Spleen (tissue), 11 donors: Measurements from ENCODE around the gene C17orf107. TPM values are rescaled to one million over a fixed set of nuclear protein-coding genes. Genes with fewer than 3 reads are reported as not detected.

ENCODE experiments used
- DNase-seq: peaks from one replicate; pipeline ENCODE4 v3.0.0-alpha.2; 2020
- H3K27ac ChIP-seq, 8 donors: fragments of 200-600 bp; sonication (generic) in 7 of 8; 1 replicate in 4 of 8; 2 replicates in 4 of 8; pipeline versions ENCODE4 v1.5.0 to v1.8.0; 2016 to 2021; ENCODE audit warnings: inconsistent platforms in 4 of 8, mild to moderate bottlenecking in 4 of 8, moderate library complexity in 1 of 8
- H3K27me3 ChIP-seq, 7 donors: fragments of 200-600 bp; sonication (generic) in 6 of 7; replicated peaks in 1 of 7; 1 replicate in 4 of 7; 2 replicates in 3 of 7; pipeline versions ENCODE4 v1.5.0 to v1.8.0; 2016 to 2021; ENCODE audit warnings: inconsistent platforms in 3 of 7, mild to moderate bottlenecking in 1 of 7
- H3K36me3 ChIP-seq, 6 donors: fragments of 200-600 bp; sonication (generic) in 5 of 6; 1 replicate in 4 of 6; 2 replicates in 2 of 6; pipeline versions ENCODE4 v1.5.0 to v1.8.0; 2016 to 2021; ENCODE audit warnings: inconsistent platforms in 2 of 6
- H3K4me1 ChIP-seq, 6 donors: fragments of 200-600 bp; sonication (generic) in 5 of 6; 1 replicate in 3 of 6; 2 replicates in 3 of 6; pipeline versions ENCODE4 v1.5.0 to v1.8.0; 2016 to 2021; ENCODE audit warnings: inconsistent platforms in 3 of 6
- H3K4me3 ChIP-seq, 8 donors: fragments of 200-600 bp; sonication (generic) in 7 of 8; 1 replicate in 4 of 8; 2 replicates in 4 of 8; pipeline versions ENCODE4 v1.5.0 to v1.8.0; 2016 to 2021; ENCODE audit warnings: inconsistent platforms in 4 of 8, mild to moderate bottlenecking in 4 of 8, moderate library complexity in 2 of 8
- H3K9me3 ChIP-seq, 8 donors: fragments of 200-600 bp; sonication (generic) in 7 of 8; 1 replicate in 4 of 8; 2 replicates in 4 of 8; pipeline versions ENCODE4 v1.5.0 to v1.8.0; 2016 to 2021; ENCODE audit warnings: inconsistent platforms in 4 of 8
- POLR2A ChIP-seq, 3 donors: fragments of 450-650 bp; IDR thresholded peaks; one replicate each; pipeline ENCODE4 v1.5.1; 2017; ENCODE audit warnings: antibody characterized with exemption in 3 of 3, mild to moderate bottlenecking in 1 of 3
- POLR2AphosphoS5 ChIP-seq, 3 donors: sonication (generic); formaldehyde crosslinking; IDR thresholded peaks; one replicate each; pipeline ENCODE4 v1.5.1; 2017; ENCODE audit warnings: antibody characterized with exemption in 3 of 3
- WGBS, 5 donors: extraction: QIAGEN DNeasy Blood & Tissue Kit in 3 of 5; methylation state at CpG; one replicate each; pipeline versions ENCODE4 v1.1.5 to v1.1.7; 2013 to 2018; 5-methylcytosine and 5-hydroxymethylcytosine counted together
- intact Hi-C: fragments of 100-400 bp; cut with DNase I; formaldehyde crosslinking; loops from one replicate; pipeline ENCODE4 v1.15.0; 2023; ENCODE audit warnings: low total_unique reads
- polyA plus RNA-seq, 3 donors: library from polyadenylated mRNA; stranded (reverse); fragments of 200-250 nt; gene quantifications; one replicate each; pipeline ENCODE4 v1.2.1, GENCODE V29; 2013
- total RNA-seq, 7 donors: library from RNA; depleted of rRNA in 3 of 7; stranded (reverse); fragments of >200 nt in 3 of 7; fragmentation: NEBNext Ultra II Directional in 4 of 7; extraction: Animal tissue kit (Norgen Biotek cat#: 25700) in 4 of 7; gene quantifications; one replicate each; pipeline versions ENCODE4 v1.1.0 to v1.2.1, GENCODE V29; 2016 to 2021
- TF ChIP-seq, protein P1 (sequence below), 11 experiments: fragments of 200-600 bp in 7 of 11; fragments of 450-650 bp in 4 of 11; sonication (generic) in 4 of 11; IDR thresholded peaks in 8 of 11; conservative IDR thresholded peaks in 3 of 11; 1 replicate in 7 of 11; 2 replicates in 4 of 11; pipeline versions ENCODE4 v1.4.0 to v1.8.0; 2016 to 2021; ENCODE audit warnings: antibody characterized with exemption in 11 of 11, inconsistent platforms in 4 of 11, mild to moderate bottlenecking in 1 of 11
- donor health status: healthy with polysubstance abuse.
- donor health status: DM: no; HTN: no; CAD: no; lungs with moderate emphysema.
- donor health status: DM: no; HTN: no; CAD: no.
- donor health status: Bipolar disorder and iron deficiency.
- donor health status: healthy.
- donor health status: DM: no; HTN: no; CAD: no.
- donor health status: DM: yes; HTN: yes; CAD: no.

Gene C17orf107
- total and polyA plus RNA-seq, 10 donors, result 0.15 to 4.1 (median 2.2) TPM

DNA sequence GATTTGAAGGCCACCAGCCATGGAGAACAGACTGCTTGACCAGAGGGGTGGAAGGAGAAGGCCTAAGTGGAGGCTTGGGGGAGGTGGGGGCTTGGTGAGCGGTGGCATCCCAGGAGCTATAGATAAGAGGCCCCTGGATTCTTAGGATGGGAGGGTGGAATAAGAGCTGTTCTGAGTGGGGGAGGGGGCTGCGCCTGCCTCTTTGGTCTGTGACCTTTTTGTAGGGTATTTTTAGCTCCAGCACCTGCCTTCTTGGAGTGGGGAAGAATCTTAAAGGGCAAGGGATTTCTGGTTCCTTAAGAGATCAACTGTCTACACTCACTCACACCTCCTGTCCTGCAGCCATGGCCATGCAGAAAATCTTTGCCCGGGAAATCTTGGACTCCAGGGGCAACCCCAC, 52.1 kb downstream of the C17orf107 start:
- no peaks in the 10 kb centered on the region for H3K9me3 ChIP-seq
- no peak for TF ChIP-seq POLR2AphosphoS5 (IDR thresholded peaks at IDR 0.05)
- TF ChIP-seq POLR2A (IDR thresholded peaks at IDR 0.05), result no peak
- TF ChIP-seq, protein P1, sequence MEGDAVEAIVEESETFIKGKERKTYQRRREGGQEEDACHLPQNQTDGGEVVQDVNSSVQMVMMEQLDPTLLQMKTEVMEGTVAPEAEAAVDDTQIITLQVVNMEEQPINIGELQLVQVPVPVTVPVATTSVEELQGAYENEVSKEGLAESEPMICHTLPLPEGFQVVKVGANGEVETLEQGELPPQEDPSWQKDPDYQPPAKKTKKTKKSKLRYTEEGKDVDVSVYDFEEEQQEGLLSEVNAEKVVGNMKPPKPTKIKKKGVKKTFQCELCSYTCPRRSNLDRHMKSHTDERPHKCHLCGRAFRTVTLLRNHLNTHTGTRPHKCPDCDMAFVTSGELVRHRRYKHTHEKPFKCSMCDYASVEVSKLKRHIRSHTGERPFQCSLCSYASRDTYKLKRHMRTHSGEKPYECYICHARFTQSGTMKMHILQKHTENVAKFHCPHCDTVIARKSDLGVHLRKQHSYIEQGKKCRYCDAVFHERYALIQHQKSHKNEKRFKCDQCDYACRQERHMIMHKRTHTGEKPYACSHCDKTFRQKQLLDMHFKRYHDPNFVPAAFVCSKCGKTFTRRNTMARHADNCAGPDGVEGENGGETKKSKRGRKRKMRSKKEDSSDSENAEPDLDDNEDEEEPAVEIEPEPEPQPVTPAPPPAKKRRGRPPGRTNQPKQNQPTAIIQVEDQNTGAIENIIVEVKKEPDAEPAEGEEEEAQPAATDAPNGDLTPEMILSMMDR (IDR thresholded peaks at IDR 0.05 in 8 of 11, conservative IDR thresholded peaks at IDR 0.05 in 3 of 11), result no peak
- peaks cover 12 to 41% (median 24%) of the 10 kb centered on the region in 6 donors for H3K4me1 ChIP-seq
- WGBS, 5 donors, result 82 to 100% (median 90%) methylated on average over 3 of the region's 3 CpGs
- no peak for DNase-seq
- no peaks in the 10 kb centered on the region for H3K27me3 ChIP-seq
- no peak overlapping the region for H3K4me3 ChIP-seq
- intact Hi-C loops, result no loop called here
- H3K36me3 ChIP-seq, result peaks cover 0 to 8% (median 4%) of the 10 kb centered on the region in 6 donors
- no peak overlapping the region for H3K27ac ChIP-seq

Other genes with a start within 250 kb of the C17orf107 start
- 10 to 100 TPM; 21.7 to 67.6 (median 43.9) TPM for gene PELP1, start 195.4 kb upstream of the C17orf107 start, total RNA-seq
- 10 to 100 TPM; 15.7 to 34.9 (median 25.8) TPM for gene PELP1, start 195.4 kb upstream of the C17orf107 start, polyA plus RNA-seq
- gene ARRB2, start 188.9 kb upstream of the C17orf107 start, total RNA-seq, result 100 to 1,000 TPM; 117 to 416 (median 226) TPM
- 100 to 1,000 TPM in 2 of 3 donors, 10 to 100 TPM in 1; 61.4 to 127 (median 120) TPM for gene ARRB2, start 188.9 kb upstream of the C17orf107 start, polyA plus RNA-seq
- 10 to 100 TPM; 17.1 to 42.7 (median 22.3) TPM for gene MED11, start 168.1 kb upstream of the C17orf107 start, total RNA-seq
- gene MED11, start 168.1 kb upstream of the C17orf107 start, polyA plus RNA-seq, result 10 to 100 TPM; 42.9 to 47.1 (median 43.8) TPM
- 10 to 100 TPM in 1 of 7 donors, 1 to 10 TPM in 6; 3.8 to 11.5 (median 5.2) TPM for gene ZMYND15, start 159.7 kb upstream of the C17orf107 start, total RNA-seq
- 1 to 10 TPM; 1.8 to 3.1 (median 2.2) TPM for gene ZMYND15, start 159.7 kb upstream of the C17orf107 start, polyA plus RNA-seq
- 100 to 1,000 TPM in 1 of 7 donors, 10 to 100 TPM in 6; 45.5 to 104 (median 70.5) TPM for gene CXCL16, start 159.6 kb upstream of the C17orf107 start, total RNA-seq
- gene CXCL16, start 159.6 kb upstream of the C17orf107 start, polyA plus RNA-seq, result 10 to 100 TPM; 11.5 to 29.0 (median 17.2) TPM
- gene TM4SF5, start 127.7 kb upstream of the C17orf107 start, total RNA-seq, result not detected
- gene TM4SF5, start 127.7 kb upstream of the C17orf107 start, polyA plus RNA-seq, result not detected
- 10 to 100 TPM in 5 of 7 donors, 1 to 10 TPM in 2; 5.8 to 74.3 (median 16.5) TPM for gene VMO1, start 113.2 kb upstream of the C17orf107 start, total RNA-seq
- 10 to 100 TPM in 1 of 3 donors, 1 to 10 TPM in 2; 5.0 to 10.9 (median 8.4) TPM for gene VMO1, start 113.2 kb upstream of the C17orf107 start, polyA plus RNA-seq
- not detected for gene GLTPD2, start 110.6 kb upstream of the C17orf107 start, total RNA-seq
- under 1 TPM in 1 of 3 donors, not detected in 2; 0.06 TPM for gene GLTPD2, start 110.6 kb upstream of the C17orf107 start, polyA plus RNA-seq
- 100 to 1,000 TPM in 1 of 7 donors, 10 to 100 TPM in 6; 72.9 to 143 (median 84.0) TPM for gene PSMB6, start 103.4 kb upstream of the C17orf107 start, total RNA-seq
- gene PSMB6, start 103.4 kb upstream of the C17orf107 start, polyA plus RNA-seq, result 100 to 1,000 TPM; 106 to 161 (median 124) TPM
- 10 to 100 TPM; 19.5 to 42.0 (median 37.4) TPM for gene PLD2, start 92.4 kb upstream of the C17orf107 start, total RNA-seq
- gene PLD2, start 92.4 kb upstream of the C17orf107 start, polyA plus RNA-seq, result 10 to 100 TPM in 2 of 3 donors, 1 to 10 TPM in 1; 6.0 to 14.1 (median 13.6) TPM
- gene MINK1, start 66.2 kb upstream of the C17orf107 start, total RNA-seq, result 100 to 1,000 TPM in 3 of 7 donors, 10 to 100 TPM in 4; 59.9 to 129 (median 92.2) TPM
- gene MINK1, start 66.2 kb upstream of the C17orf107 start, polyA plus RNA-seq, result 10 to 100 TPM; 15.9 to 52.4 (median 28.4) TPM
- gene CHRNE, start 3.6 kb downstream of the C17orf107 start, total RNA-seq, result 1 to 10 TPM in 4 of 7 donors, under 1 TPM in 3; 0.33 to 3.0 (median 1.9) TPM
- 1 to 10 TPM; 1.2 to 1.4 (median 1.3) TPM for gene CHRNE, start 3.6 kb downstream of the C17orf107 start, polyA plus RNA-seq
- 1 to 10 TPM; 1.8 to 6.1 (median 3.0) TPM for gene GP1BA, start 32.7 kb downstream of the C17orf107 start, total RNA-seq
- 1 to 10 TPM; 2.0 to 2.9 (median 2.8) TPM for gene GP1BA, start 32.7 kb downstream of the C17orf107 start, polyA plus RNA-seq
- gene SLC25A11, start 40.5 kb downstream of the C17orf107 start, total RNA-seq, result 10 to 100 TPM; 37.2 to 61.0 (median 42.9) TPM
- 10 to 100 TPM; 22.1 to 52.6 (median 32.3) TPM for gene SLC25A11, start 40.5 kb downstream of the C17orf107 start, polyA plus RNA-seq
- 100 to 1,000 TPM in 1 of 7 donors, 10 to 100 TPM in 6; 57.6 to 109 (median 78.6) TPM for gene RNF167, start 40.7 kb downstream of the C17orf107 start, total RNA-seq
- 100 to 1,000 TPM in 2 of 3 donors, 10 to 100 TPM in 1; 96.4 to 146 (median 129) TPM for gene RNF167, start 40.7 kb downstream of the C17orf107 start, polyA plus RNA-seq
- gene PFN1, start 49.0 kb downstream of the C17orf107 start, total RNA-seq, result 1,000 to 10,000 TPM in 1 of 7 donors, 100 to 1,000 TPM in 6; 605 to 1,090 (median 842) TPM
- 1,000 to 10,000 TPM in 1 of 3 donors, 100 to 1,000 TPM in 2; 663 to 1,039 (median 970) TPM for gene PFN1, start 49.0 kb downstream of the C17orf107 start, polyA plus RNA-seq
- gene ENO3, start 51.6 kb downstream of the C17orf107 start, total RNA-seq, result 10 to 100 TPM in 2 of 7 donors, 1 to 10 TPM in 5; 3.1 to 16.0 (median 8.8) TPM
- gene ENO3, start 51.6 kb downstream of the C17orf107 start, polyA plus RNA-seq, result 10 to 100 TPM; 13.8 to 23.4 (median 15.4) TPM
- gene SPAG7, start 68.3 kb downstream of the C17orf107 start, total RNA-seq, result 10 to 100 TPM; 34.8 to 62.3 (median 47.8) TPM
- gene SPAG7, start 68.3 kb downstream of the C17orf107 start, polyA plus RNA-seq, result 10 to 100 TPM; 73.6 to 89.1 (median 87.9) TPM
- gene CAMTA2, start 88.1 kb downstream of the C17orf107 start, total RNA-seq, result 10 to 100 TPM; 36.6 to 78.0 (median 51.0) TPM
- gene CAMTA2, start 88.1 kb downstream of the C17orf107 start, polyA plus RNA-seq, result 10 to 100 TPM; 21.3 to 79.8 (median 45.2) TPM
- 1 to 10 TPM; 1.1 to 2.1 (median 1.6) TPM for gene INCA1, start 98.0 kb downstream of the C17orf107 start, total RNA-seq
- 1 to 10 TPM; 2.4 to 5.8 (median 3.2) TPM for gene INCA1, start 98.0 kb downstream of the C17orf107 start, polyA plus RNA-seq
- 100 to 1,000 TPM in 2 of 7 donors, 10 to 100 TPM in 5; 47.5 to 141 (median 79.7) TPM for gene KIF1C, start 98.4 kb downstream of the C17orf107 start, total RNA-seq
- 10 to 100 TPM; 11.9 to 41.4 (median 12.0) TPM for gene KIF1C, start 98.4 kb downstream of the C17orf107 start, polyA plus RNA-seq
- 1 to 10 TPM in 1 of 7 donors, under 1 TPM in 6; 0.34 to 2.0 (median 0.72) TPM for gene SLC52A1, start 135.9 kb downstream of the C17orf107 start, total RNA-seq
- gene SLC52A1, start 135.9 kb downstream of the C17orf107 start, polyA plus RNA-seq, result under 1 TPM; 0.06 to 0.19 (median 0.11) TPM
- 10 to 100 TPM in 2 of 7 donors, 1 to 10 TPM in 5; 6.4 to 10.4 (median 9.0) TPM for gene ZFP3, start 178.9 kb downstream of the C17orf107 start, total RNA-seq
- gene ZFP3, start 178.9 kb downstream of the C17orf107 start, polyA plus RNA-seq, result 1 to 10 TPM; 2.8 to 3.6 (median 3.2) TPM
- 10 to 100 TPM in 4 of 7 donors, 1 to 10 TPM in 3; 5.6 to 11.4 (median 10.6) TPM for gene ZNF232, start 212.3 kb downstream of the C17orf107 start, total RNA-seq
- 10 to 100 TPM in 1 of 3 donors, 1 to 10 TPM in 2; 8.1 to 10.3 (median 9.0) TPM for gene ZNF232, start 212.3 kb downstream of the C17orf107 start, polyA plus RNA-seq
- under 1 TPM in 6 of 7 donors, not detected in 1; 0.09 to 0.37 (median 0.24) TPM for gene USP6, start 216.5 kb downstream of the C17orf107 start, total RNA-seq
- under 1 TPM; 0.03 to 0.09 (median 0.08) TPM for gene USP6, start 216.5 kb downstream of the C17orf107 start, polyA plus RNA-seq